ENCODE data around the gene TM9SF3.
A peak's percentile ranks its signal among the peaks of the same experiment; 100 is the strongest.

Gene TM9SF3

DNA sequence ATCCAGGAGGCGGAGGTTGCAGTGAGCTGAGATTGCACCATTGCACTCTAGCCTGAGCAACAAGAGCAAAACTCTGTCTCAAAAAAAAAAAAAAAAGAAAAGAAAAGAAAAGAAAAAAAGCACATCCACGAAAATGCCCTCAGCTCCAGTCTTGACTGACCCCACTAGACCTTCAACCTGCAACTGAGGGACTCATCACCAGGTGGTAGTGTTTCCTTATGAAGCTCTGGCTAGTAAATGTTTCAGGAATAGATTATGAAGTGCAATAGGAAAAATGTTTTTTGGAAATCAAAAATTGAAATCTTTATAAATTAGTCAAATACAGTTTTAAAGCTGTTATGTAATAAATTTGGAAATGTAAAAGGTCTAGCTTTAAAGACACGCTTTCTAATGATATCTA is 95.5 kb downstream of the TM9SF3 start:
- Histone ChIP-seq H3K27me3 (replicated peaks; ENCODE audit: control insufficient read depth, insufficient read depth, low read length) (peaks cover 33% of the 10 kb centered on the region), H3K4me3 (ENCODE audit: low read length) (no peak overlapping the region), H3K9ac (ENCODE audit: low read length) (no peak overlapping the region), H3K4me1 (ENCODE audit: control insufficient read depth, insufficient read depth, low read length) (no peaks in the 10 kb centered on the region), H3K36me3 (ENCODE audit: control insufficient read depth, insufficient read depth, low read length, severe bottlenecking) (no peaks in the 10 kb centered on the region), H3K9me3 (ENCODE audit: control insufficient read depth, low read length) (no peaks in the 10 kb centered on the region)
- no peak for DNase-seq (ENCODE audit: low read depth)

DNA sequence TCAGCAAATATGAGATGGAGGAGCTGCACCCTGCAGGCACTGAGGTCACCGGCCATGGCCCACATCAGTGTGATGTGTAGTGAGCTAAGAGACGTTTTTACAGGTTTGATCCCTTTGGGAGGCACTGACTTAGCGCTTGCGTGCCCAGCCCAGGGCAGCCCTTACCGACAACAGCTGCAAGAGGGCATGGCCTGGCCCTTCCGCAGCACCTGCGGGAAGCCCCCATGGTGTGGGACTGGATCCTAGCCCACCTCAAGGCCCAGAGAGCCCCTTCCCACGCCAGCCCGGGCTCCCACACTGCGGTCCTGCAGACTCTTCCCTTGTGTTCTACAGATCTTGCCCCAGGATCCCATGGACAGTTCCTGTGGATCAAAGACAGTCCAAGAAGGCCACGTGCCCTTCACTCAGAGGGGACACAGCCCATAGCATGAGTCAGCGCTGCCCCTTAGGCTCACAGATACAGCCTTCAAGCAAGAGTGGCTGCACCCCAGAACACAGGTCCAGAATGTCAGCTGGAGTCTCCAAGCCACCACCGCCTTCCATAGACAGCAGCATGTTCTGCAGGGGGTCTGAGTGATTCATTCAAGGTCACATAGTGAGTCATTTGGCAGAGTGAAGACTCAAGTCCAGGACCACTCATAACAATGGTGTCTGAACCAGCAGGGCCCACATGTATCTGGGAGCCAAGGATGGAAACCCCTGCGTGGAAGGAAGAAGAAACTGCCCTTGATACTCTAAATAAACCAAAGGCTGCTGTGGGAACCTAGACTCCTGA is 98.5 kb downstream of the TM9SF3 start:
- Histone ChIP-seq H3K4me1 (ENCODE audit: control insufficient read depth, insufficient read depth, low read length) (no peaks in the 10 kb centered on the region), H3K27me3 (replicated peaks; ENCODE audit: control insufficient read depth, insufficient read depth, low read length) (peaks cover 26% of the 10 kb centered on the region), H3K4me3 (ENCODE audit: low read length) (no peak overlapping the region), H3K9me3 (ENCODE audit: control insufficient read depth, low read length) (peaks cover 3% of the 10 kb centered on the region), H3K9ac (ENCODE audit: low read length) (no peak overlapping the region), H3K36me3 (ENCODE audit: control insufficient read depth, insufficient read depth, low read length, severe bottlenecking) (no peaks in the 10 kb centered on the region)
- DNase-seq (ENCODE audit: low read depth), result no peak

DNA sequence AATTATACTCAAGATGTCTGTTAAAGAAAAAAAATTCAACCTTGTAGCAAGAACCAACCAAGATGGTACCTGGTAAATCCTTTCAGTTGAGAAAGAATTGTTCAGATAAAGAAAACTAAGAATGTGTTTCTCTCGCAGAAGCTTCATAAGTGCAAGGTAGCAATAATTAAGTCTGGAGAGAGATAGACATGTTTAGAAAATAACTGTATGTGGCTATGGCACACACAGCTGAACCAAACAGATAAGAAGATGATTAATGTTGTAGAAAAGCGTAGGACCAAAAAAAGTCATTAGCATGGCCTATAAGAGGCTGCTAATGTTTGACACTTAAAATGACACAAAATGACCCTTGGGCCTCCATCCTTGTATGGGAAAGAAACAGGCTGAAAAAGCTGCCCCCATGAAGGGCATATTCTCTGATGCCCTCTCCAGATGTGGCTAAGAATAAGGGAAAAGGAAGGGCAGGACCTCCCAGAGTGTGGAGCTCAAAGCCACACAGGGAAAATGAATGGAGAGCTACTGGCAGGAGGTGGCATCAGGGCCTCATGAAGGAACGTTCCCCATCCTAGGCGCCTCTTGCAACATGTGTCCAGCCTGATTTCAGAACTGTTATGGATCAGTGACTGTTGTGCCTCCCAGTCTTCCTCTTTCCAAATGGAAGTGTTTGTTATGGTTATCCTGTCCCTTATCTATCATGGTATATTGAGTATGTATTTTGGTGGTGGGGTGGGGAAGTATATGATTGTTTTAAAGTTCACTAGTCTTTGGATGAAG is 103.8 kb downstream of the TM9SF3 start:
- no peaks in the 10 kb centered on the region for H3K4me1 ChIP-seq (ENCODE audit: control insufficient read depth, insufficient read depth, low read length)
- DNase-seq (ENCODE audit: low read depth), result no peak
- H3K36me3 ChIP-seq (ENCODE audit: control insufficient read depth, insufficient read depth, low read length, severe bottlenecking), result no peaks in the 10 kb centered on the region
- H3K27me3 ChIP-seq (replicated peaks; ENCODE audit: control insufficient read depth, insufficient read depth, low read length), result peaks cover 34% of the 10 kb centered on the region
- H3K4me3 ChIP-seq (ENCODE audit: low read length), result no peak overlapping the region
- peaks cover 15% of the 10 kb centered on the region for H3K9me3 ChIP-seq (ENCODE audit: control insufficient read depth, low read length)
- no peak overlapping the region for H3K9ac ChIP-seq (ENCODE audit: low read length)

DNA sequence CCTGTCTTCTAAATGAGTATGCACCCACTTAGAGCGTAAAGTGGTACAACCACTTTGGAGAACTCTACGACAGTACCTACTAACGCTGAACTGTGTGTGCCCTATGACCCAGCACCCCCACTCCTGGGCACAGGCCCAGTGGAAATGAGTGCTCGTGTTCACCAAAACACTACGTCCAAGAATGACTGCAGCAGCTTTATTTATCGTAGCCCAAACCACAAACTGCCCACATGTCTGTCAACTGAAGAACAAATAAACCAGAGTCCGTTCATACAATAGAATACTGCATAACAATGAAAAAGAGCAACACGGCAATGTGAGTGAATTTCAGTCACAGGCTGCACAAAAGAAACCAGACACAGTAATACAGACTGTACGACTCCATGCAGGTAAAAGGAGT is 108.5 kb downstream of the TM9SF3 start:
- no peaks in the 10 kb centered on the region for H3K36me3 ChIP-seq (ENCODE audit: control insufficient read depth, insufficient read depth, low read length, severe bottlenecking)
- no peak overlapping the region for H3K9ac ChIP-seq (ENCODE audit: low read length)
- peaks cover 42% of the 10 kb centered on the region for H3K27me3 ChIP-seq (replicated peaks; ENCODE audit: control insufficient read depth, insufficient read depth, low read length)
- H3K4me1 ChIP-seq (ENCODE audit: control insufficient read depth, insufficient read depth, low read length), result no peaks in the 10 kb centered on the region
- no peak for DNase-seq (ENCODE audit: low read depth)
- no peak overlapping the region for H3K4me3 ChIP-seq (ENCODE audit: low read length)
- H3K9me3 ChIP-seq (ENCODE audit: control insufficient read depth, low read length), result peaks cover 21% of the 10 kb centered on the region

DNA sequence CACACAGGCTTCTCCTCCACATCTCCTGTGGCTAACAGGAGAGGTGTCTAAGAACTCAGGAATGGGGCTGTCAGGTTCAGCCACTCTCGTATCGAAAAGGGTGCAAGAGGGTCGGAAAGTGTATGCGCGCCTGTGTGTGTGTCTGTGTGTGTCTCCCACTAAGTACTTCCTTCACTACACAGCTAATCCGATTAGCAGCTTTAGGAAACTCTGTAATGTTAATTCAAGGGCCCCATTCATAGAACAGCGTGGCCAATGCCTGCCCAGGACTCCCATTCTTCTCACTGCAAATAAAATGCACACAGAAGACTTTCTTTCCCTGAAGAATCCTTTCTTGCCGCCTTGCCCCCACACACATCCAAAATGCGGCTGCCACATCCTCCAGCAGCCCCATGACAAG is 112.9 kb downstream of the TM9SF3 start:
- Histone ChIP-seq H3K27me3 (replicated peaks; ENCODE audit: control insufficient read depth, insufficient read depth, low read length) (peaks cover 58% of the 10 kb centered on the region), H3K4me1 (ENCODE audit: control insufficient read depth, insufficient read depth, low read length) (no peaks in the 10 kb centered on the region), H3K9ac (ENCODE audit: low read length) (no peak overlapping the region), H3K4me3 (ENCODE audit: low read length) (no peak overlapping the region), H3K9me3 (ENCODE audit: control insufficient read depth, low read length) (peaks cover 9% of the 10 kb centered on the region), H3K36me3 (ENCODE audit: control insufficient read depth, insufficient read depth, low read length, severe bottlenecking) (no peaks in the 10 kb centered on the region)
- no peak for DNase-seq (ENCODE audit: low read depth)

DNA sequence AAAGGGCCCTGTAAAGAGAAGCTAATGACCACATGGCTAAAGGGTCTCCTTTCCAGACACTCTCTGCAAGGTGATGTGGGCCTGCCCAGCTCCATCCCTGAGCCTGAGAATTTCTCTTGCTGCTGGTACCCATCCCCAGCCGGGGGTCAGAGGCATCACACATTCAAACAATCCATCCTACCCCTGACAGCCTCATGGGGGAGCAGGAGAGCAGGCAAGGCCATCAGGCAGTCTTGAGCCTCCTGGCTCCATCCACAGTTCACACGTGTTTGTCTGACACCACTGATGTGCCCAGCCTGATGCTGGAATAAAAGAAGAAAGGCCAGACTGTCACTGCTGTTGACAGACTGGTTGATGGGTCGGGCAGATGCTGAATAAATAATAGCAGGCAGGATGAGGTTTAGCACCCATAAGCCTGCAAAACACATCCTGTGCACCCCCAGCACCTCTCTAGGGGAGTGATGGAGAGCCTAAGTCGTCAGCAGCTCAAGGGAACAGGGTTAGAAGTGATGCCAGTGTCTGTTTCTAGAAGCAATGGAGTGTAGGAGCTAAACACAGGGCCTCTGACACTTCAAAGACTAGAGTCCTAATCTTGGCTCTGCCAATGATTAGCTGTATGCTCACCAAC is 116.6 kb downstream of the TM9SF3 start:
- H3K4me1 ChIP-seq (ENCODE audit: control insufficient read depth, insufficient read depth, low read length), result no peaks in the 10 kb centered on the region
- H3K27me3 ChIP-seq (replicated peaks; ENCODE audit: control insufficient read depth, insufficient read depth, low read length), result peaks cover 87% of the 10 kb centered on the region
- H3K36me3 ChIP-seq (ENCODE audit: control insufficient read depth, insufficient read depth, low read length, severe bottlenecking), result no peaks in the 10 kb centered on the region
- DNase-seq (ENCODE audit: low read depth), result peak; percentile 29
- no peak overlapping the region for H3K4me3 ChIP-seq (ENCODE audit: low read length)
- H3K9ac ChIP-seq (ENCODE audit: low read length), result no peak overlapping the region
- H3K9me3 ChIP-seq (ENCODE audit: control insufficient read depth, low read length), result peaks cover 9% of the 10 kb centered on the region

DNA sequence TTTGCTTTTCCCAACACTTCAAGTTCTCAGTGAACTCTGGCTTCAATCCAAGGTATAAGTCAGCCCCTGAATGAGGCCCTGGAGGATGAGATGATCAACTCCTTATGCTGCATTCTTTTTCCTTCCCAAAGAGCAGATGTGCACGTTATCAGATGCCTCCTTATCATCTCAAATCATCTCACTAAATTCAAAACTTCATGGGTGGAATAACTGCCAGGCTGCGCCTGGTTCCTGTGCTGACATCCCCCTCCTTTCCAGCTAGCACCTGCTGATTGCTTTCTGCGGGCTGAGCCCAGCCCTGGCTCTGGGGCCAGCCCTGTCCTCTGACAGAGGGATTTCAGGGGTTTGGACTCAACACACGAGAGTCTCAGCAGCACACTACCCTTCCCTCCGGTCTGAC is 118.0 kb downstream of the TM9SF3 start:
- DNase-seq (ENCODE audit: low read depth), result no peak
- no peak overlapping the region for H3K4me3 ChIP-seq (ENCODE audit: low read length)

More for the DNA sequence above, 118.0 kb downstream of the TM9SF3 start:
- H3K9me3 ChIP-seq (ENCODE audit: control insufficient read depth, low read length), result no peaks in the 10 kb centered on the region
- H3K9ac ChIP-seq (ENCODE audit: low read length), result no peak overlapping the region
- H3K27me3 ChIP-seq (replicated peaks; ENCODE audit: control insufficient read depth, insufficient read depth, low read length), result peaks cover 84% of the 10 kb centered on the region
- H3K36me3 ChIP-seq (ENCODE audit: control insufficient read depth, insufficient read depth, low read length, severe bottlenecking), result no peaks in the 10 kb centered on the region
- no peaks in the 10 kb centered on the region for H3K4me1 ChIP-seq (ENCODE audit: control insufficient read depth, insufficient read depth, low read length)

Data from adipocyte (in vitro differentiated cells).